Right atrium auricular region (tissue), 2 donors: ENCODE data around the gene SPSB2. TPM values are rescaled to one million over a fixed set of nuclear protein-coding genes. Genes with fewer than 3 reads are reported as not detected.
"Not testable (repeated sequence)": the region's sequence is repeated elsewhere in the genome, so short reads cannot be mapped to it uniquely, and the experiment has no call there.

ENCODE experiments used
- DNase-seq: peaks from one replicate; pipeline ENCODE4 v3.0.0-alpha.2; 2019; ENCODE audit warnings: low spot score
- H3K27ac ChIP-seq, 2 donors: fragments of 200-600 bp; sonication (generic); 1 replicate in 1 of 2; 2 replicates in 1 of 2; pipeline ENCODE4 v1.5.1; 2016 to 2019
- H3K27me3 ChIP-seq, 2 donors: fragments of 200-600 bp; sonication (generic); one replicate each; pipeline versions ENCODE4 v1.5.1 to v1.6.0; 2017 to 2019
- H3K36me3 ChIP-seq: fragments of 200-600 bp; sonication (generic); one replicate; pipeline ENCODE4 v1.5.1; 2016
- H3K4me1 ChIP-seq, 2 donors: fragments of 200-600 bp; sonication (generic); one replicate each; pipeline versions ENCODE4 v1.5.1 to v1.6.0; 2017 to 2019
- H3K4me3 ChIP-seq, 2 donors: fragments of 200-600 bp; sonication (generic); 1 replicate in 1 of 2; 2 replicates in 1 of 2; pipeline ENCODE4 v1.5.1; 2017 to 2019; ENCODE audit warnings: mild to moderate bottlenecking in 1 of 2, moderate library complexity in 1 of 2
- H3K9me3 ChIP-seq, 2 donors: fragments of 200-600 bp; sonication (generic); one replicate each; pipeline ENCODE4 v1.5.1; 2019
- total RNA-seq, 2 donors: library from RNA; depleted of rRNA; stranded (reverse); fragments of >200 nt; gene quantifications; one replicate each; pipeline ENCODE4 v1.1.0, GENCODE V29; 2016
- TF ChIP-seq, protein P1 (sequence below), 2 donors: fragments of 200-600 bp; sonication (generic); IDR thresholded peaks; one replicate each; pipeline ENCODE4 v1.5.1; 2019; ENCODE audit warnings: antibody characterized with exemption in 2 of 2

Gene SPSB2
- total RNA-seq, 2 donors from 2014 or later = 4.1 to 6.4 TPM

DNA sequence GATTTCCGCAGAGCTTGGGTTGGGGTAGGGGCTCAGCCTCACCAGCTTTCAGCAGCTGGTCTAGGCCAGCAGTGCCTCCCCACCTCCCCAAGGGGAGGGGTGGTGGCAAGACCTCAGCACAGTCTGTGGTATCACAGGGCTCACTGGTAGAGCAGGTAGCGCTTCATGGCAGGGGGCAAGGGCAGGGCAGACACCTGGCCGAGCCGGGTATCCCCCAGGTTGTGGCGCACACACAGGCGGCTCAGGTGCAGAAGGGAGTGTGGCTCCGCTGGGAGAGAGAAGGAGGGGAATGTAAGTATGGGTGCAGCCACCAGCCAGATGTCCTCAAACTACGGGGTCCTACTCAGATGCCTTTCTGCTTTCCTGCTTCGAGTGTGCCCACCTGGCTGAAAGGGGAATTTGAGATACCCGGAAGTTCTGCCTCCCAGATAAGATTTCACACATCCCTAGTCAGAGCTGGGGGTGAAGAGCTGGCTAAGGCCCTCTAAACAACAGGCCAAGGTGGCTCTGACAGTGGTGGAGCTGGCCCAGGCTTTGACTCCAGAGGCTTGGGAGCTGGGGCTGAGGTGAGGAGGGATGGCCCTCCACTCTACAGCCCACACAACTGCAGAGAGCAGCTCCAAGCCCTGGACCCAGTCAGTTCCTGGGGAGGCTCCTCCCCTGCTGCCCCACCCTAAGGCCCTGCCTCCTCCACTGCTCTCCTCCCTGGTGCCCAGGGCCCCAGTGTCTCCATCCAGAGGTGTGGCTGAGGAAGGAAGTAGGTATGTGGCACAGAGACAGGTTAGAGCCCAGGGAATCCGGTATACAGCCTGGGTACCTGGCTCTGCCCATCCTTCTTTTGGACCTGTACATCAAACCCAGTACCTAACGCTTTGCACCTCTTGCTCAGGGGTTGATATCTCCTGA, 1.8 kb downstream of the SPSB2 start:
- H3K36me3 ChIP-seq = peaks cover 21% of the 10 kb centered on the region
- peak overlapping the region; percentile 77 to 86 for H3K27ac ChIP-seq
- no peaks in the 10 kb centered on the region for H3K27me3 ChIP-seq
- DNase-seq = no peak
- H3K4me3 ChIP-seq = peak overlapping the region in 1 of 2 donors; percentile 68
- no peaks in the 10 kb centered on the region for H3K9me3 ChIP-seq
- TF ChIP-seq, protein P1, sequence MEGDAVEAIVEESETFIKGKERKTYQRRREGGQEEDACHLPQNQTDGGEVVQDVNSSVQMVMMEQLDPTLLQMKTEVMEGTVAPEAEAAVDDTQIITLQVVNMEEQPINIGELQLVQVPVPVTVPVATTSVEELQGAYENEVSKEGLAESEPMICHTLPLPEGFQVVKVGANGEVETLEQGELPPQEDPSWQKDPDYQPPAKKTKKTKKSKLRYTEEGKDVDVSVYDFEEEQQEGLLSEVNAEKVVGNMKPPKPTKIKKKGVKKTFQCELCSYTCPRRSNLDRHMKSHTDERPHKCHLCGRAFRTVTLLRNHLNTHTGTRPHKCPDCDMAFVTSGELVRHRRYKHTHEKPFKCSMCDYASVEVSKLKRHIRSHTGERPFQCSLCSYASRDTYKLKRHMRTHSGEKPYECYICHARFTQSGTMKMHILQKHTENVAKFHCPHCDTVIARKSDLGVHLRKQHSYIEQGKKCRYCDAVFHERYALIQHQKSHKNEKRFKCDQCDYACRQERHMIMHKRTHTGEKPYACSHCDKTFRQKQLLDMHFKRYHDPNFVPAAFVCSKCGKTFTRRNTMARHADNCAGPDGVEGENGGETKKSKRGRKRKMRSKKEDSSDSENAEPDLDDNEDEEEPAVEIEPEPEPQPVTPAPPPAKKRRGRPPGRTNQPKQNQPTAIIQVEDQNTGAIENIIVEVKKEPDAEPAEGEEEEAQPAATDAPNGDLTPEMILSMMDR (IDR thresholded peaks at IDR 0.05) = no peak
- peaks cover 0 to 61% of the 10 kb centered on the region in 2 donors for H3K4me1 ChIP-seq

DNA sequence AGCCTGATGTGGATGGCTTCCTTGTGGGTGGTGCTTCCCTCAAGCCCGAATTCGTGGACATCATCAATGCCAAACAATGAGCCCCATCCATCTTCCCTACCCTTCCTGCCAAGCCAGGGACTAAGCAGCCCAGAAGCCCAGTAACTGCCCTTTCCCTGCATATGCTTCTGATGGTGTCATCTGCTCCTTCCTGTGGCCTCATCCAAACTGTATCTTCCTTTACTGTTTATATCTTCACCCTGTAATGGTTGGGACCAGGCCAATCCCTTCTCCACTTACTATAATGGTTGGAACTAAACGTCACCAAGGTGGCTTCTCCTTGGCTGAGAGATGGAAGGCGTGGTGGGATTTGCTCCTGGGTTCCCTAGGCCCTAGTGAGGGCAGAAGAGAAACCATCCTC, 2.8 kb downstream of the SPSB2 start:
- H3K9me3 ChIP-seq, H3K4me3 ChIP-seq, DNase-seq, H3K27me3 ChIP-seq: not testable (repeated sequence)
- peak overlapping the region in 1 of 2 donors; percentile 96 for H3K27ac ChIP-seq
- peaks cover 21% of the 10 kb centered on the region for H3K36me3 ChIP-seq
- H3K4me1 ChIP-seq = peaks cover 0 to 61% of the 10 kb centered on the region in 2 donors

DNA sequence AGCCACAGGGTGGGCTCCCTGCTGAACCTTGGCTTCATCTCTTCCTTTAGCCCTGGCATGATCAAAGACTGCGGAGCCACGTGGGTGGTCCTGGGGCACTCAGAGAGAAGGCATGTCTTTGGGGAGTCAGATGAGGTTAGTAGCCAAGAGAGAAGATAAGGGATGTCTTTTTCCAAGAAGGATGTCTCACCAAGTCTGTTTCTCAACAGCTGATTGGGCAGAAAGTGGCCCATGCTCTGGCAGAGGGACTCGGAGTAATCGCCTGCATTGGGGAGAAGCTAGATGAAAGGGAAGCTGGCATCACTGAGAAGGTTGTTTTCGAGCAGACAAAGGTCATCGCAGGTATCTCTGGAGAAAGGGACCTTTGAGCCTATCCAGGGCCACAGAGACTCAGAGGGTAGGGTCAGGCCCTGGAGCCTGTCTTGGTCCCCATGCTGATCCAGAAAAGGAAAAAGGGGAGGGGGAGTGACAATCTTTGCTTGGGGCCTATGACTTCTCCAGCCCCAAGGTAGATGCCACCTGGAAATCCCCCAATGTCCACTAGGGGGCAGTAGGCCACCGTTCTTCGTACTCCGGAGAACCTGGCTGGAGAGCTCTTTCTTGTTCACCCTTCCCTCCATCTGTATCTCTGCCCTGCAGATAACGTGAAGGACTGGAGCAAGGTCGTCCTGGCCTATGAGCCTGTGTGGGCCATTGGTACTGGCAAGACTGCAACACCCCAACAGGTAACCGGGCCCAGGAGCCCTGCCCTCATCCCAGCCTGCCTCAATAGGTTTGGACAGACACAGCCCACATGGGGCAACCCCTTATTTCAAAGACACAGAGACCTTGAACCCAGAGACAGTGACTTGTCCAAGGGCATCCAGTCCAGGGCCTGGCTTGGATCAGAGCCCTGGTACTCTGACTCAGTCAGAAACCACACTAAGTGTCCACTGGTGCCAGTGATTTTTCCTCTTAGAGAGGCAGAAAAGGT, 3.8 kb downstream of the SPSB2 start:
- H3K27ac ChIP-seq = peak overlapping the region; percentile 93 to 96
- no peaks in the 10 kb centered on the region for H3K27me3 ChIP-seq
- TF ChIP-seq, protein P1 (IDR thresholded peaks at IDR 0.05) = peak; percentile 92 to 95
- DNase-seq = peak; percentile 86
- peaks cover 24% of the 10 kb centered on the region for H3K36me3 ChIP-seq
- peaks cover 0 to 60% of the 10 kb centered on the region in 2 donors for H3K4me1 ChIP-seq
- H3K4me3 ChIP-seq = peak overlapping the region; percentile 71 to 93
- no peaks in the 10 kb centered on the region for H3K9me3 ChIP-seq

DNA sequence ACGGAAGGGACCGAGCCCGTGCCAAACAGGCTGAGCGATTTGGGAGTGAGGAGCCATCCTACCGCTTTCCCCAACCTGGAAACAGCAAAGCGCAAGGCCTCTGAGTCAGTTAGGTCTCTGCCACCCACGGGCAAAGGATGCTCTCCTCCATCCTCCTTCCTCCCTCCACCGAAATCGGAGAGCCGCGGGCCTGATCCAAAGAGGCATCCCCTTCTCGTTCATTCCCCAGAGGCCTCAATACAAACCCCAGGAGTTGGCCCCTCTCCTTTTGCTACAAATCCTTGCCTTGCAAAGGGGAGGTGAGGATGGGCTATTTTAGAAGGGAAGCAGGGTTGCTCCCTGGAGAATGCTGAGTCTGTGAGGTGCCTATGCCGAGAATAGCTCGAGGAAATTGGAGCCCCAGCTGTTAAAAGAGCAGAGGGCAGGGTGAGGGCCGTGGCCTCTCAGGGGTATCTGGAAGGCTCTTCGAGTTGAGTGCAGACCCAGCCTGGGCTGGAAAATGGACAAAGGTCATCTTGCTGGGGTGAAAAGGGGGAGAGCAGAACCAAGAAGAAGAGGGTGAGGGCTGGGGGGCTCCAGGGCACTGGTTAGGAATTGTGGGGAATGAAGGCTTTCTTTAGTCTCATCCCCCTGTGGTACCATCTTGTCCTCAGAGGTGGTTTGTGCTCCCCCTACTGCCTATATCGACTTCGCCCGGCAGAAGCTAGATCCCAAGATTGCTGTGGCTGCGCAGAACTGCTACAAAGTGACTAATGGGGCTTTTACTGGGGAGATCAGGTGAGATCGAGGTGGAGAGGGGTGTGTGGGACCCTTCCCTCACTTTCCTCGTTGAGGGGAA, 4.7 kb downstream of the SPSB2 start:
- peaks cover 0 to 51% of the 10 kb centered on the region in 2 donors for H3K4me1 ChIP-seq

DNA sequence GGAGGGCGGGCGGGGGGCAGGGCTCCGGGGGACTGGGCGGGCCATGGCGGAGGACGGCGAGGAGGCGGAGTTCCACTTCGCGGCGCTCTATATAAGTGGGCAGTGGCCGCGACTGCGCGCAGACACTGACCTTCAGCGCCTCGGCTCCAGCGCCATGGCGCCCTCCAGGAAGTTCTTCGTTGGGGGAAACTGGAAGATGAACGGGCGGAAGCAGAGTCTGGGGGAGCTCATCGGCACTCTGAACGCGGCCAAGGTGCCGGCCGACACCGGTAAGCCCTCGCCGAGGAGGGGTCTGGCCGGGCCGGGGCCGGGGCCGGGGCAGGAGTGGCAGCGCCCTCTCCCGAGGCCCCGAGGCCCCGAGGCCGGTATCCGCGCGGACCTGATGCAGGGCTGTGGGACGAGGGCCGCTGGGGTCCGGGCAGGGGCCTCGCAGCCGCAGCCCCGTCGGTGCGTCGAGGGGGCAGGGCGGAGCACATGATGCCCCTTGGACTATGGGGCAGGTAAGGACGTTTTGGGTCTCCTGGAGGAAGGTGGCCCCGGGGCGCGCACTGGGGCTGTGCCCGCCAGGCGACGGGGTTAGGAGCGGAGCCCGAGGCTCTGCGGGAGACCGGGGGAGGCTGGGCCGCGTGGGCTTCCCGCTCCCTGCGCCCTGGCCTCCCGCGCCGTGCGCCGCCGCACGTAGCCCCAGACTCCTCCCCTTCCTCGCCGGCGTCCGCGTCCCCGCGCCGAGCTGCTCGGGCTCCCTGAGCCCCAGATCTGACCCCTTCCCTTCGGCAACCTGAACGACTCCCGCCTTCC, 5.5 kb downstream of the SPSB2 start, which contains the start of gene TPI1:
TPI1 (plus strand) TSS at position 119 of the 798 bp plus-strand sequence; CDS start at position 155, 36 bp downstream.
- peak within 1 kb of the TSS; percentile 71 to 93 for H3K4me3 ChIP-seq
- H3K27me3 ChIP-seq = no peaks in the 10 kb centered on the region
- H3K4me1 ChIP-seq = peaks cover 0 to 49% of the 10 kb centered on the region in 2 donors
- no peaks in the 10 kb centered on the region for H3K9me3 ChIP-seq
- peak within 1 kb of the TSS; percentile 93 to 96 for H3K27ac ChIP-seq
- TF ChIP-seq, protein P1 (IDR thresholded peaks at IDR 0.05) = no peak
- H3K36me3 ChIP-seq = peaks cover 38% of the 10 kb centered on the region
- DNase-seq = peak; percentile 87

More for the DNA sequence above, 4.7 kb downstream of the SPSB2 start:
- no peaks in the 10 kb centered on the region for H3K9me3 ChIP-seq
- TF ChIP-seq, protein P1 (IDR thresholded peaks at IDR 0.05) = no peak
- no peaks in the 10 kb centered on the region for H3K27me3 ChIP-seq
- H3K36me3 ChIP-seq = peaks cover 30% of the 10 kb centered on the region
- no peak for DNase-seq
- H3K4me3 ChIP-seq = peak overlapping the region; percentile 71 to 93
- H3K27ac ChIP-seq = peak overlapping the region; percentile 93 to 96
